Activated naive CD4-positive, alpha-beta T cell treated with anti-CD3 and anti-CD28 coated beads, Interleukin-2, amount 50 U/mL, for 72 hours (primary cell): ENCODE results near the gene SDR42E2. TPM values are rescaled to one million over a fixed set of nuclear protein-coding genes. Genes with fewer than 3 reads are reported as not detected.
A peak's percentile ranks its signal among the peaks of the same experiment; 100 is the strongest.

ENCODE experiments used
- ATAC-seq, 2 donors: fragments of 150-1000 bp; cut with Tn5 transposase; 2 replicates each; pipeline ENCODE4 v1.10.0; 2021; ENCODE audit warnings: mild to moderate bottlenecking in 2 of 2, moderate library complexity in 2 of 2
- DNase-seq, 2 donors: peaks; one replicate each; pipeline ENCODE4 v3.0.0; 2021 to 2022; ENCODE audit warnings: low spot score in 2 of 2
- H3K27ac Mint-ChIP-seq, 2 donors: one replicate each; pipeline ENCODE4 v1.8.0; 2022; ENCODE audit warnings: mild to moderate bottlenecking in 2 of 2, mixed read lengths in 2 of 2
- H3K36me3 Mint-ChIP-seq, 2 donors: one replicate each; pipeline ENCODE4 v1.8.0; 2022; ENCODE audit warnings: mixed read lengths in 2 of 2
- H3K9me3 Mint-ChIP-seq, 2 donors: one replicate each; pipeline ENCODE4 v1.8.0; 2022; ENCODE audit warnings: mixed read lengths in 2 of 2
- total RNA-seq, 2 donors: library from RNA; stranded (reverse); gene quantifications; one replicate each; pipeline ENCODE4 v1.2.3, GENCODE V29; 2022

Gene SDR42E2
- total RNA-seq, 2 donors from 2014 or later, result 0.11 TPM; not detected in 1

- ATAC-seq (no peak), DNase-seq (no peak)
- H3K36me3 Mint-ChIP-seq, result no peaks in the 10 kb centered on the region
- H3K9me3 Mint-ChIP-seq, result no peaks in the 10 kb centered on the region
- H3K27ac Mint-ChIP-seq, result no peak overlapping the region
These were observed 21.8 kb downstream of the SDR42E2 start for GRCh38 chr16:22183901-22184614.

DNA sequence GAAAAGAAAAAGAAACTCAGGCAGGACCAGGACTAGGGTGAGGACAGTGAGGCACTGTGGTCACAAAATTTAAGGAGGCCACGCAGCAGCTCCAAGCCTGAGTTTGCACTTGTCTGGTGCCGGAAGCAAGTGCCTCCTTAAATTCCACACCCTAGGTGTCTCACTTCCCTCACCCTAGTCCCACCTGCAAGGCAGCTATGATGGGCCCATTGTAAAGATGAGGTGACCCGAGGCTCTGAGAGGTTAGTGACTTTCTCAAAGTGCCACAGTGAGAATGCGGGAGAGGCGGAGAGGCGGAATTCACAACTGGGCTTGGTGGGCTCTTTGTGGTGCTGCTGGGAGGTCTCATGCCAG, 22.3 kb downstream of the SDR42E2 start:
- no peak for ATAC-seq
- no peaks in the 10 kb centered on the region for H3K36me3 Mint-ChIP-seq
- no peak overlapping the region for H3K27ac Mint-ChIP-seq

DNA sequence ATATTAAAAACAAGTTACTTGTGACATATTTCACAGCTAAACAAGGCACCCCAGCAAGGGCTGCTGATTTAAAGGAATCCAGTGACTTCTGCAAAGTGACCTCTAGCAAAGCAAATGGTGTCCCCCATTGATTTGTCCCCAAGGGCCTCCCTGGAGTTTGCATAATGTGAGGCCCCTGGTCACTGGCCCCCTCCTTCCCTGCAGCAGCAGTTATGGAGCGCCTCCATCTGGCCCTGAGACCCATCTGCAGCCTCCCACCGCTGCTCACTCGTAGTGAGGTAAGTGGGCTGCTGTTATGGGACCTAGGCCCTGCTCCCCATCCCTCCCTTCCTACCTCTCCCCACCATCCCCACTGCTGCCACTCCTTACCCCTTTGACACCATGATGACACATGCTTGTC, 24.2 kb downstream of the SDR42E2 start:
- DNase-seq, result no peak
- Mint-ChIP-seq H3K9me3 (no peaks in the 10 kb centered on the region), H3K36me3 (no peaks in the 10 kb centered on the region), H3K27ac (no peak overlapping the region)
- ATAC-seq, result no peak

More for the DNA sequence above, 22.3 kb downstream of the SDR42E2 start:
- DNase-seq, result no peak
- no peaks in the 10 kb centered on the region for H3K9me3 Mint-ChIP-seq

DNA sequence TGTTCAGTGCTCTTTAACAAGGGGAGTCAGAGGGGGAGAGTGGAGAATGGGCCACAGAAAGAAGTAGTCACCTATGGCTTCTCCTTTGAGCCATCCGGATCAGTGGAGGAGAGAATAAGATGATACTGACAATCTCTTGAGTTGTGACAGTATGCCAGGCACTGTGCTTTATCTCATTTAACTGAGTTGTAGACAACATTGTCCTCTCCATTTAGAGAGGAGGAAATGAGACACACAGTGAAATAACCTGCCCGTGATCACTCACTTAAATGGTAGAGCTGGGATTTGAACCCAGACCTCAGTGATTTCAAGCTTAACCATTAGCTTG, 25.9 kb downstream of the SDR42E2 start:
- ATAC-seq (no peak), DNase-seq (no peak)
- H3K27ac Mint-ChIP-seq, result peak overlapping the region; percentile 81 to 99
- H3K36me3 Mint-ChIP-seq, result no peaks in the 10 kb centered on the region
- no peaks in the 10 kb centered on the region for H3K9me3 Mint-ChIP-seq

DNA sequence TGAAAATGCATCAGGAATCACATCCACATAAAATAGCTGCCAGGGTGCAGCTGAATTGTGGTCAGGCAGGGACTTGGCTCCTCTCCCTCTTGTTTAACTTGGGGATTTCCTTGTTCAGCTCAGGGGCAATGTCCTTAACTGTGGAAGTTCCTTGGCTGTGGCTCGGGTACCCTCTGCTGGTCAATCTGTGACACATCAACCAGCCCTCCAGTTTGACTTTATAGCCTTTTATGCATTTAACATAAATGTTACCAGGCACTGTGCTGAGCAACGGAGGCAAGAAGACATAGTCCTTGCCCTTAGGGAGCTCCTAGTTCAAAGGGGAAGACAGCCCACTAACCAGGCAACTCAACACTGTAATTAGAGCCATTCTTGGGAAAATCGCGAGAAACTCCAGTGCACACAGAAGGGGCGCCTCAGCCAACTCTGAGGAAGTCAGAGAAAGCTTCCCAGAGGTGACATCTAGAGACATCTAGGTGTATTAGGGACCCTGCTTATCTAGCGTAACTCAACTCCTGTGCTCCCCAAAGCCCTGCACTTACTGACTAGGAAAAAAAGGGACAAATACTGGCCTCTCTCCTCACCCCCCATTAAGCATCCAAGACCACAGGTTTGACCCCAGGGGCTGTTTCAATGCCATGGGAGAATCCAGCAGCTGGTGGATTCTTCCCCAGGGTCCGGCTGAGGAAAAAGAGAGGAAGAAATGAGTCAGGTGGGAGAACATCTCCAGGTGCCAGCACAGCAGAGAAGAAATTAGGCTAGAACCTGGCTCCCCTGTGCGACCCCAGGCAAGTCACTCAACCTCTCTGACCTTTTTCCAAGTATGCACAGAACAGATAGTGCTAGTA, 26.5 kb downstream of the SDR42E2 start:
- H3K36me3 Mint-ChIP-seq, result peaks cover 0 to 4% of the 10 kb centered on the region in 2 donors
- H3K9me3 Mint-ChIP-seq, result peaks cover 5 to 6% of the 10 kb centered on the region in 2 donors
- peak overlapping the region; percentile 96 to 99 for H3K27ac Mint-ChIP-seq
- ATAC-seq (no peak), DNase-seq (peak; percentile 57 to 68)

DNA sequence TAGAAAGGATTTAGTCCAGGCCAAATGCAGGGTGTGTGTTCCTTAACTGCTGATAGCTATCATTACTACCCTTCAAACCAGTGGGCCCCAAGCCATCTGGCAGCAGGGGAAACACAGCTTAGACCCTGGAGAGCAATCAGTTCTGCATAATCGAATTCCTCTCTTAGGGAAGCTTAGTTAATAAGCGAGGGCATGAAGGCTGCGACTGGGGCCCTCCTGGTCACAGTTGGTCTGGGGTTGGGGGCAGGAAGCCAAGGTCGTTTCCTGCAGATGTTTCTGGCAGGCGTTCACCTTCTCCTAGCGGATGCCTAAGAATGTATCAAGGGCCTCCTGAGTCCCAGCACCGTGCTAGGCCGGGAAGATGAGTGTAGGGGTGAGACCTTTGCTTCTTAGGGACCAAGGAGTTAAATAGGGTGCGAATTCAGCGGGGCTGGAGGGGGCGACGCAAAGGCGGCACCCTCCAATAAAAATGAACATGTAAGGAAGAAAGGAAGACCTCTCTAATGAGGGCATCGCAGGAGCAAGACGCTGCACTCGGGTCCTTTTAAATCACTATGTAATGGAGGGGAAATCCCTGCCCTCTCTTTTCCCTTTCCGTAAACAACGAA, 27.3 kb downstream of the SDR42E2 start:
- Mint-ChIP-seq H3K36me3 (peaks cover 0 to 5% of the 10 kb centered on the region in 2 donors), H3K27ac (peak overlapping the region; percentile 96 to 99), H3K9me3 (peaks cover 8 to 10% of the 10 kb centered on the region in 2 donors)
- ATAC-seq (no peak), DNase-seq (peak; percentile 33 to 62)

- peak overlapping the region; percentile 96 to 99 for H3K27ac Mint-ChIP-seq
- DNase-seq (peak; percentile 99), ATAC-seq (peak; percentile 62 to 75)
- H3K36me3 Mint-ChIP-seq, result peaks cover 0 to 11% of the 10 kb centered on the region in 2 donors
- H3K9me3 Mint-ChIP-seq, result peaks cover 11 to 13% of the 10 kb centered on the region in 2 donors
These were observed 27.9 kb downstream of the SDR42E2 start for GRCh38 chr16:22190081-22190775.

DNA sequence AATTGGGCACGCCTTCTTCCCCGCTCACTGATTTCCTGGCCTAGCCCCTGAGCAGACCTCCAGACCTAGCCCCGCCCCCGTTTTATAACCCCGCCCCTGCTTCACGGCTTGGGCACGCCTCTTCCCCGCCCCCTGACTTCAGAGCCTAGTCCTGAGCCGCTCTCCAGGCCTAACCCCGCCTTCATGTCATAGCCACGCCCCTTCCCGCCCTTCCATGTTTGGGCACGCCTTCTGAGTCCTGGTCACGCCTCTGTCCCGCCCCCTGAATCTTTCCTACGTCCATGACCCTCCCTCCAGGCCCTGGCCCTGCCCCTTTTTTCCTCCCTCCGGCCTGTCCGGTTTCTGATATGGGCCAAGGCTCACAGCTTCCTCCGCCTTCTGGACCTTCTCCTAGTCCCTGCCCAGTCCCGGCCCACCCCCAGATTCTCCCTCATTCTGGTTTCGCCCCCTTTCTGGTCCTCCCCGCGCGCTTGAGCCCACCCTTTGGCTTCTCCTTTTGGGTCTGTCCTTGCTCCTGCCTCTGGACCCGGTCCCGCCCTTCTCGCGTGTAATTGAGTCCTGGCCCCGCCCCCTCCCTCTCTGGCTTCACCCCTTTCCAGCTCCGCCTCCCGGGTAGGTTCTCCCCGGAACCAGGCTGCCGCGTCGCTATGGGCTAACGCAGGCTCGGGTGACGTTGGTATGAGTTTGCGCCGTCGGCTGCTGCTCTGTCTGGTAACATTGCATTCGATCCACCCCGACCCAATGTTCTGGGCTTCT, 28.6 kb downstream of the SDR42E2 start:
- peak; percentile 93 to 97 for DNase-seq
- H3K36me3 Mint-ChIP-seq, result peaks cover 0 to 11% of the 10 kb centered on the region in 2 donors
- H3K9me3 Mint-ChIP-seq, result peaks cover 11 to 13% of the 10 kb centered on the region in 2 donors
- ATAC-seq, result peak; percentile 61 to 72
- peak overlapping the region; percentile 98 to 99 for H3K27ac Mint-ChIP-seq

DNA sequence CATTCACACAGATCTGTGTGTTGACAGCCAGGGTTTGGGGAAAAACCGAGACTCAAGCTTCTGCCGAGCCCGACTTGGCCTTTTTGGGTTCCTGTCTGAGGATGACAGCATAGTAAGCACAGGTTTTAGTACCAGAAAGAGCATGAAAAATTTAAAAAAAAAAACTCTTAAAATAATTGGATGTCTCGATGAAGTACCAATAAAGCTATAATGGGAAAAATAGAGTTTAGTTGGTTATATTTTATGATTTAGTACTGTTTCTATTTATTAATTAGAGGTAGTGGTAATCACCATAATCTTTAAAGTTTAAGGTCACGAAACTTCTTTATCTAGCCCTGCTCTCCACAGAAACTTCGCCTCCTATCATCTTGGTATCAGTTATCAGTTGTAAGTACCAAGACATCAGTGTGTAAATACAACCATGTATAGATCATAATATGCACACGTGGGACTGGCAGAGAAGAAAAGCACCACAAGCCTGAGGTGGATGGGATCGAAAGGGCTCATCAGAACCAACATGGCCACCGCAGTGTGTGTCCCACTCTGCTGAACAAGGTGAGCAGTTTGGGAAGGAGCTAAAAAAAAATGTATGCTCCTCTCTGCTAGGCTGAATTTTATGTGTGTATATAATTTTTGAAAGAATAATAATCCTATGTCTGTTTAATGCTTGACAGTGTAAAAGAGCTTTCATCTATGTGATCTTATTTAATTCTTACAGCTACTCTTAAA, 29.4 kb downstream of the SDR42E2 start:
- H3K27ac Mint-ChIP-seq, result peak overlapping the region; percentile 98 to 99
- no peak for ATAC-seq
- peak in 1 of 2 donors; percentile 37 for DNase-seq
- peaks cover 0 to 11% of the 10 kb centered on the region in 2 donors for H3K36me3 Mint-ChIP-seq
- peaks cover 11 to 13% of the 10 kb centered on the region in 2 donors for H3K9me3 Mint-ChIP-seq

DNA sequence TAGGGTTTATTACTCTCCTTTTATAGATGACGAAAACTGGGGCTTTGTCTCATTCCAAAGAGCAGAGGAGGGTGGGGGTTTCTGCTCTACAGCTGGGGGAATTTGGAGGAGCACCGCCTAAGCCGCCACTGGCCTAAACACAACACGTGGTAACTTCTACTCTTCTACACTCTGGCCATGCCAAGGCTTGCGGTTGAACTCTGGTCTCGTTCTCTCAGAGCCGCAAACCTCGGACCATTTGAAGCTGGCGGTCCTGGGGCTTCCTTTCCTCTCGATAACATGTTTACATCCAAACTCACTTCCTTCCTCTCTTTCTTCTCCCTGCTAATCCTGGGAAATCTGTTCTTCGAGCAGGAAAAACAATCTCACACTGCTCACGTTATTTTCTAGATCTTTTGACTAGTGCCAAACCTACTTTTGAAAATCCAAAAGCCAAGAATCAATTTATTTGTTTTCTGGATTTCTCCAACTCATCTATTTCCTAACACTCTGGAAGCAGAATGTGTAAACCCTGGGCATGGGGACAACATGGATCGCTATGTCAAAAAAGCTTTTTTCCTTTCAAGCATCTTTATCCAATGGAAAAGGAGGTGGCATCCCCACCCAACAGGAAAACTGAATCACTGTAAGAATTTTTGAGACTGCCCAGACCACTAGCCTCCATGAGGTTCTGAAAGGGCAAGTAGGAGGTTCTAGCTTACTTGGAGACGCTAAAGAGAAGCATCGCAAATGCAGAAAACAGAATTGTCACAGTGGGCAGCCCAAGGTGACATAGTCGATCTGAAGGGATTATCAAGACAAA, 30.2 kb downstream of the SDR42E2 start:
- Mint-ChIP-seq H3K36me3 (peaks cover 0 to 11% of the 10 kb centered on the region in 2 donors), H3K27ac (peak overlapping the region; percentile 96 to 99), H3K9me3 (peaks cover 11 to 13% of the 10 kb centered on the region in 2 donors)
- ATAC-seq, result peak in 1 of 2 donors; percentile 45
- peak; percentile 66 to 91 for DNase-seq

DNA sequence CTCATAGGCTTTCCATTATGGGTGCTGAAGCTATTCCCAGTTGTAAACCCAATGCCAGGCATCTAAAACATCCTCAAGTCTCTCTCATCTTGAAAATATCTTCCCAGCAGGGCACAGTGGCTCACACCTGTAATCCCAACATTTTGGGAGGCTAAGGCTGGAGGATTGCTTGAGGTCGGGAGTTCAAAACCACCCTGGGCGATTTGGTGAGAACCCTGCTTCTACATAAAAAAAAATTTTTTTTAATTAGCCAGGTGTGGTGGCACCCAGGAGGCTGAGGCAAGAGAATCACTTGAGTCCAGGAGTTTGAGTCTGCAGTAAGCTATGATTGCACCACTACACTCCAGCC, 30.7 kb downstream of the SDR42E2 start:
- Mint-ChIP-seq H3K36me3 (peaks cover 0 to 11% of the 10 kb centered on the region in 2 donors), H3K9me3 (peaks cover 11 to 13% of the 10 kb centered on the region in 2 donors), H3K27ac (peak overlapping the region in 1 of 2 donors; percentile 99)
- ATAC-seq, result no peak
- DNase-seq, result no peak

DNA sequence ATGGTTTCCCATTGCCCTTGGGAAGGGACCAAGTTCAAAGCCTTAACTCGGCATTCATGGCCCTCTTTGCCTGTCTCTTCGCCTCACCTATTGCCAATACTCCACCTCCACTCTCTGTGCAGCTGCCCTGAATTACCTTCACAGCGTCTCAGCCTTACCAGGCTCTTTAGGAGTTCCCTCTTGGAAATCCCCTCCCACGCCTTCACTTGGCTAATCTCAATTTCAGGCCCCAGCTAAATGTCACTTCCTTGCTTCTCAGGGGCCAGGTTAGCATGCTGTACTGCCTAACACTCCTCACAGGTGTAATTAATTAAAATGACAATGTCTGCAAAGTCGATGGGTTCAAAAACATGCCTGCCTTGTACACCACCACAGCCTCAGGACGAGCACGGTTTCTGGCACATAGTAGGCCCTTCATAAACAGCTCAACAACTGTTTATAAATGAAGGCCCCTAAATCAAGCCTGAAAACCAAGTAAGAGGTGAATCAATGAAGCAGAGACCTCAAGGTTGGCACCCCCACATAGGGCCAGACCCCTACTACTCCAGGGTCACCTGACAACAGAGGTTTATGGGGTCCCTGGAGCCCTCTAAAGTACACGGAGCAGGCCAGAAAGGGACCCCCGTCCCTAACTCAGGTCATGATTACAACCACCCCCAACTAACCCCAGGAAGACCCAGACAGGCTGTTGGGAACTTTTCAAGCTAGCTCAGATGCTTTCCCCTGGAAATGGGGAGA, 32.6 kb downstream of the SDR42E2 start:
- H3K27ac Mint-ChIP-seq, result peak overlapping the region; percentile 98 to 100
- H3K9me3 Mint-ChIP-seq, result peaks cover 11 to 13% of the 10 kb centered on the region in 2 donors

GRCh38 chr16:22195445-22195694, 33.1 kb downstream of the SDR42E2 start:
- DNase-seq (no peak), ATAC-seq (no peak)
- H3K36me3 Mint-ChIP-seq, result peaks cover 0 to 11% of the 10 kb centered on the region in 2 donors
- peaks cover 11 to 13% of the 10 kb centered on the region in 2 donors for H3K9me3 Mint-ChIP-seq
- peak overlapping the region; percentile 98 to 100 for H3K27ac Mint-ChIP-seq

More for the DNA sequence above, 32.6 kb downstream of the SDR42E2 start:
- no peak for ATAC-seq
- H3K36me3 Mint-ChIP-seq, result peaks cover 0 to 11% of the 10 kb centered on the region in 2 donors
- no peak for DNase-seq
